Colon (tissue), 2 donors: ENCODE results near the gene IDH3A.
"Not testable (repeated sequence)": the region's sequence is repeated elsewhere in the genome, so short reads cannot be mapped to it uniquely, and the experiment has no call there.

Source experiments
- FAIRE-seq: peaks from 2 replicates; lab custom pipeline; 2012; peaks lifted over from hg19 to GRCh38; lab: Jason Lieb, UNC
- donor health status: control.
- donor health status: control.

Gene IDH3A

GRCh38 chr15:78129751-78130287, 19.3 kb upstream of the IDH3A start:
- FAIRE-seq = no peak

GRCh38 chr15:78130466-78131294, 18.5 kb upstream of the IDH3A start:
- FAIRE-seq = no peak

GRCh38 chr15:78131295-78132061, 17.7 kb upstream of the IDH3A start, which contains the start of gene CIB2:
Gene CIB2, minus strand, starts transcription at chr15:78131445. Its CDS starts 230 bp downstream, at chr15:78131215.
- FAIRE-seq = no peak

GRCh38 chr15:78133801-78134200, 15.4 kb upstream of the IDH3A start:
- FAIRE-seq = no peak

GRCh38 chr15:78139578-78139977, 9.6 kb upstream of the IDH3A start:
- no peak for FAIRE-seq

GRCh38 chr15:78140292-78140691, 8.9 kb upstream of the IDH3A start:
- FAIRE-seq = no peak

GRCh38 chr15:78142332-78142731, 6.8 kb upstream of the IDH3A start:
- no peak for FAIRE-seq

GRCh38 chr15:78146425-78147154, 2.6 kb upstream of the IDH3A start:
- no peak for FAIRE-seq

GRCh38 chr15:78147566-78147965, 1.6 kb upstream of the IDH3A start:
- FAIRE-seq = no peak

GRCh38 chr15:78148392-78149067, 632 bp upstream of the IDH3A start:
- no peak for FAIRE-seq

- FAIRE-seq = no peak
These were observed 916 bp downstream of the IDH3A start for GRCh38 chr15:78149805-78150751.

- FAIRE-seq = not testable (repeated sequence)
These were observed 1.9 kb downstream of the IDH3A start for GRCh38 chr15:78151075-78151474.

GRCh38 chr15:78154955-78155354, 5.8 kb downstream of the IDH3A start:
- FAIRE-seq = no peak

GRCh38 chr15:78155355-78155939, 6.3 kb downstream of the IDH3A start:
- no peak for FAIRE-seq

GRCh38 chr15:78156653-78157052, 7.5 kb downstream of the IDH3A start:
- no peak for FAIRE-seq

GRCh38 chr15:78157203-78157602, 8.0 kb downstream of the IDH3A start:
- FAIRE-seq = no peak

GRCh38 chr15:78159395-78159794, 10.2 kb downstream of the IDH3A start:
- no peak for FAIRE-seq

GRCh38 chr15:78162038-78162437, 12.9 kb downstream of the IDH3A start:
- no peak for FAIRE-seq

GRCh38 chr15:78164010-78164409, 14.8 kb downstream of the IDH3A start:
- no peak for FAIRE-seq

GRCh38 chr15:78167227-78167888, 18.2 kb downstream of the IDH3A start:
- no peak for FAIRE-seq
